Activated CD4-positive, CD25-positive, alpha-beta regulatory T cell treated with anti-CD3 and anti-CD28 coated beads, Interleukin-2, amount 50 U/mL, for 16 hours (primary cell): Measurements from ENCODE around the gene VPS37D.
"Not testable (repeated sequence)": the region's sequence is repeated elsewhere in the genome, so short reads cannot be mapped to it uniquely, and the experiment has no call there.

Experiments used
- DNase-seq: peaks from one replicate; pipeline ENCODE4 v3.0.0-alpha.2; 2020; ENCODE audit warnings: low read depth, low spot score

Gene VPS37D

GRCh38 chr7:73705551-73705920 is 37.9 kb downstream of the VPS37D start:
- no peak for DNase-seq

DNA sequence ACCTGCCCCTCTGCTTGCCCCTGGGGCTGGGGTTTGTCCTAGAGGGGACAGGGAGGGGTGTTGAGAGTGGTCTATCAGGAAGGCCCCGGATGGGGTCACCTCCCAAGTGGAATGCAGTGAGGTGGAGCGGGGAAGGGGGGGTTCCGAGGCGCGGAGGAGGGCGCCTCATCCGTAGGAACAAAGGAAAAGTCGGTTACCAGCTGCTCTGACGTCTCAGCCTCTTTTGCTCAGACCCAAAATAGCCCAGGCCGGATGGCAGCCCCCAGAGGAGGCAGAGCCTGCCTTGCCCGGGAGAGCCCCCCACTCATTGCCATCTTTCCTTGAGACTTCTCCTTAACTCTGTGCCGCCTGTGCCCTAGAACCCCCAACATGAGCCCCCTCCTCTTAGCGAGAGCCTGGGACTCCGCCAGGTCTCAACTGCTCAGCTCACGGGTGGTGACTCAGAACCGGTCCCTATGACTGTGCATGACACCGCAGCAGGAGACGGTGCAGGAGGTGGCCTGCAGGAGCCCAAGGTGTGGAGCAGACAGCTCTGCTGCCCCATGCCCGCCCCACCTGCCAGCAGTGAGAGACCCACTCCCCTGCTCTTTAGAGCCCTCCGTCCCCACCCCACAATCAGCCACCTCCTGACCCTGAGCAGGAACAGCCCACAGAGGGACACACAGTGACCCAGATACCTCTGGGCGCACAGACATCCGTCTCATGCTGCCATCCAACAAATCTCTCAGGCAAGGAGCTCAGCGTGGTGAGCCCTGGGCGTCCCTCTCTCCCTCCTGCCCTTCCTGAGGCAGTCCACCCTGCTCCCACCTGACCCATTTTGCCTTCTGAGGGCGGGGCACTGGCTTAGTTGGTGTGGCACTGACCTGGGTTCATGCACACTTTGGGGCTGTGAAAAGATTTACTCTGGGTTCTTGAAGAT is 38.8 kb downstream of the VPS37D start:
- DNase-seq = no peak

GRCh38 chr7:73707045-73707631 is 39.5 kb downstream of the VPS37D start:
- no peak for DNase-seq

GRCh38 chr7:73708961-73709549 is 41.4 kb downstream of the VPS37D start:
- no peak for DNase-seq

- DNase-seq = no peak
These were observed 45.1 kb downstream of the VPS37D start for GRCh38 chr7:73712773-73713172.

- DNase-seq = not testable (repeated sequence)
These were observed 45.7 kb downstream of the VPS37D start for GRCh38 chr7:73713319-73713718.

DNA sequence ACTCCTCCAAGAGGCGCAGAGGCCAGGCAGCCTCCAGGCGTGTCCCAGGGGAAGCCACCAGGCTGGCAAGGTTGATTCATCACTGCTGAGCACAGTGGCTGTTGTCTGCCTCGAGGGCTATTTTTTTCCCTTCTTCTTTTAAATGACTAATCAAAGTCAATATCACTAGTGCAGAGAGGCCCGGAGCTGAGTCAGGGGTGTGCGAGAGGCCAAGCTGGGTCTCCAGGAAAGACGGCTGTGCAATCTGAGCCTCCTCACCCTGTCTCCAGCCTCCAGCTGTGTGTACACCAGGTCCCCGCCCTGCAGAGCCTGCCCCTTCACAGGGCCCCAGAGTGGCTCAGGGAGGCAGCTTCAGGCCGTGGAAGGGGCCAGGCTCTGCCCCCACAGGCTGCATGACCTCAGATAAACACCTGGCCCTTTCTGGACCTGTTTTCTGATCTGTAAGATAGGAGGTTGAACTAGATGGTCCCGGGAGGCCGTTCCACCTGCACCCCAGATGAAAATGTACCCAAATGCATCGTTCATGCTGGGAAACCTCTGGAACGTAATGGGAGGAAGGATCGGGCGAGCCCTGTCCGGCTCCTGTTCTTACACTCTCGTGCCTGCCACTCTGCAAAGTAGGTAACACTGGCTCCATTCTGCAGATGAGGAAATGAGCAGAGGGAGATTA is 48.2 kb downstream of the VPS37D start:
- DNase-seq = no peak

DNA sequence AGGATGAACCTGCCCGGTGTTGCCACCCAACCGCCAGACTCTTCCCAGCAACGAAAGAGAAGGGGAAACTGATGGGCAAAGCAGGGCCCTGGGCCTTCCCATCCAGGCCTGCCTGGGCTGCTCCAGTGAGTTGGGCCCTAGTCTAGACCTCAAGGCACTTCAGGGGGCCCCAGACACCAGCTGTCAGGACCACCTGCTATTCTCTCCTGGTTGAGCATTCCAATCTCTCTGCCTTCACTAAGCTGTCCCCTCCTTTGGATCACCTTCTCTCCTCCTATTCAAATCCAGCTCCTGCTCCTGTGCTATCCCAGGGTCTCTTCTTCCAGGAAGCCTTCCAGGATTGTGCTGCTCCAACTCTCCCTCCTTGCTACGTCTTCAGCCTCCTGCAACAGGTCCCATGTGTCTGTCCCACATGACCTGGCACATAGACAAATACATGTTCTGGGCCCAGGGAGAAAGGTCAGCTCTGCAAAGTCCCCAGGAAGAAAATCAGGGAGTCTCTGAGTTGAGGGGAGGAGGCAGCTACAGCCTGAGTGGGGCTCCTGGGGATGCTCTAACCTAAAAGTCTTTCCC is 48.8 kb downstream of the VPS37D start:
- no peak for DNase-seq

DNA sequence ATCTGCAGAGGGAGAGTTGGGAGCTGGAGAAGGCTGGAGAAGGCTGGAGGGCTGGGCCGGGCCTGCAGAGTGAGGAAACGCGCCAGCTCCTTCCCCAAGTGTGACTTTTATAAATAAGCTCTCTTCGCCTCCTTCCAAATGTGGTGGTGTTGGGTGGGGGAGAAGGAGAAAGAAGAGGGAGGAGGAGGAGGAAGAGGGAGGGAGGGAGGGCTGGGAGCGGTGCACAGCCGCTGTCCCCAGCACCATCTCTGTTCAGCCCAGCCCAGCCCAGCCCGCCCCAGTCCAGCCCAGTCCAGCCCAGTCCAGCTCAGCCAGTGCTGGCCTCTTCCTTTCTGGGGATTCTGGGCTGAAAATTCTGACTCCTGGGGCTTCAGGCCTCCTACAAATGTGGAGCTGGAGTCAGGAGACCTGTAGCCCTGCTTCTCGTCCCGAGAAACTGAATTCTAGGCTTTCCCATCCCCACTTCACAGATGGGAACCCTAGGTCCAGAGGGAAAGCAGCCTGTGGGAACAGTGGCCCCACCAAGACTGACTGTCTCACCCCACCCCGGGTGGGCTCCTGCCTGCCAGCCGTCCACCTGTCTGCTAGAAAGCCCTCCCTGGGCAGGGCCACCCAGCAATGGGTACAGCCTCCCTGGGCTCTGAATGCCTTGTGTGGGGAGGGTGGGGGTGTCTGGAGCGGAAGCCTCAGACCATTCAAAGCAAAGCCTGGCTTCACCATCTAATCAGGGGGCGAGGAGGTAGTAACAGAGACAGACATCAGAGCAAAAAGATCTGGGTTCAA is 49.6 kb downstream of the VPS37D start:
- no peak for DNase-seq

- peak; percentile 46 for DNase-seq
These were observed 50.4 kb downstream of the VPS37D start for GRCh38 chr7:73717991-73718405.

DNA sequence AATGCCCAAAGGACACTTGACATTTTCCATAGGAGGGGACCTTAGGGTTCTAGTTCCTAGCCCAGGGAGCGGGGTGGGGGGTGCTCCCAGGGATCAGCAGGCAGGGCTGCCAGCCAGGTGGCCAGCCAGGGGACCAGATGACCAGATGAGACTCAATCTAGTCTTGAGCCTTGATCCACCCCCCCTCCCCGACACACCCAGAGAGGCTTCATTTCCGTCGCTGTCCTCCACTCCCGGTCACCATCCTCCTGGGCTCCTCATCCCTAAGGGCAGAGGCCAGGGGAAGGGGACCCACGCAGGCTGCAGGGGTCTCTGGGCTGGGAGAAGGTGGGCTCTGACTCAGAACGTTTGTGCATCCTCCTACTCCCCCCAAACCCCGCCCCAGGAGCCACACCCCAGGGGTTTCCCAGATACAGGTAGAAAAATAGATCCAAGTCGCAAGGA is 50.8 kb downstream of the VPS37D start:
- no peak for DNase-seq

DNA sequence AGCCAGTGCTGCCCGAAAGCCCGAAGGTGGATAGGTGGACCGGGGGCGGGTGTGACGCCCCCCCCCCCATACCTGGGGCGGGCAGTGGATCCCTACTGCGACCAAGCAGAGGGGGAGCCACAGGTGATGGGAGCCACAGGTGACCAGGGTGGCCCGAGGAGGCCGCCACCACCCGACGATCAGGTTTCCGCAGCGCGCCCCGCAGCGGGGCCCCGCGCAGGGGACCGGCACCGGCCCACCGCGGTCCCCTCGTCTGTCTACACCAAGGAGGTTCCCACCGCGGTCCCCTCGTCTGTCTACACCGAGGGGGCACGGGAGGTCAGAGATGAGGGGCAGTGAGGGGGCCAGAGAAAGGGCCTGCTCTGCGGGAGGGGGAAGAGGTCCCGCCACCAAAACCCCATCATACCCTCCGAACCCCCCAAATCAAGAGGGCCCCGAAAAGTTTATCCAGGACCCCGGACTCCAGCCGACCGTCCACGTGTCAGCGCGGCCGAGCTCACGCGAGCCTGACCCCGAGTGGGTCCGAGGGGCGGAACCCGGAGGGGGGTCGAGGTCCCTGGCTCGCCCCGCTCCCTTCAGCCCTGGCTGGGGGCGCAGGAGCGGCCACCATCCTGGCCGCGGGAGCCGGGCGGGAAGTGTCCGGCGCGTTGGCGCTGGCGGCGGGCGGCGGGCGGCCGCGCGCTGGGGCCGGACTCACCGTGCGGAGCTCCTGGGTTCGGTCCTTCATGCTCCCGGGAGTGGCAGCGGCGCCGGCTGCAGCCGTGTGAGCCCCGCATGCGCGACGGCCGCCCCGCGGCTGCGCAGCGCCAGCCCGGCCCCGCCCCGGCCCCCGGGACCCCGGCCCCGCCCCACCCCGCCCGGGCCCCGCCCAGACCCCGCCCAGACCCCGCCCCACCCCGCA is 51.5 kb downstream of the VPS37D start, which contains the start of gene STX1A:
STX1A (minus strand) TSS at position 765 of the 901 bp plus-strand sequence; CDS start at position 727, 38 bp downstream.
- peak; percentile 38 for DNase-seq

GRCh38 chr7:73719806-73720169 is 52.2 kb downstream of the VPS37D start:
- no peak for DNase-seq

- DNase-seq = not testable (repeated sequence)
These were observed 52.8 kb downstream of the VPS37D start for GRCh38 chr7:73720443-73720842.

DNA sequence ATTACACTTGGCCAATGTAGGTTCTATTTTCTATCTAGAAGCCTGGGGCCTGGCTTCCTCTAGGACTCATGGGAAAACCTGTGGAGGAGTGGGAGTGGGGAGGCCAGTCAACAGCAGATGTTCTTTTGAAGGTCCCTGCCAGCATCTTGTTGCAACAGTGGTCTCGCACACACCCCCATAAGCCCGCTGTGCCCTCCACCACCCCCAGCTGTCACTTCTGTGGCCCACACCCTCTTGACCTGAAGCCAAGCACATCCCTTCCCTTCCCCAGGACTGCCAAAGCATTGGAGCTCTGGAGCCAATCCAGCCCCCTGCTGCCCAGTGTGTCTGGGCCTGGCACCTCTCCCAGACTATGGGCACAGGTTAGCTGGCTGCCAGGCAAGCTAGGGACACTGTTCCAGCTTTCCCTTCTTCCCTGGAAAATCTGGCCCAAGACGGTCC is 53.8 kb downstream of the VPS37D start:
- DNase-seq = no peak
